RWPE1 (cell line): ENCODE results near the gene MTUS2.

Source experiments
- CTCF ChIA-PET: fragments of 350-600 bp; sonication (Branson Sonifier 250); formaldehyde crosslinking; extraction: SDS; loops from one replicate; lab custom pipeline; 2021; lab: Yijun Ruan, JAX
- POLR2A ChIA-PET: fragments of 400-600 bp; formaldehyde crosslinking; extraction: SDS; loops from one replicate; lab custom pipeline; 2020; ENCODE audit warnings: antibody characterized with exemption; ENCODE audit not compliant: low non-redundant PET; lab: Yijun Ruan, JAX
- DNase-seq: peaks from one replicate; pipeline ENCODE4 v3.0.0; 2012; ENCODE audit warnings: low spot score
- H3K27ac ChIP-seq: fragments of 450-650 bp; 2 replicates; pipeline ENCODE4 v1.5.1; 2017
- TF ChIP-seq, protein P1 (sequence below): fragments of 450-650 bp; conservative IDR thresholded peaks from 2 replicates; pipeline ENCODE4 v1.5.1; 2017; ENCODE audit warnings: low read depth, mild to moderate bottlenecking

The MTUS2 gene

DNA sequence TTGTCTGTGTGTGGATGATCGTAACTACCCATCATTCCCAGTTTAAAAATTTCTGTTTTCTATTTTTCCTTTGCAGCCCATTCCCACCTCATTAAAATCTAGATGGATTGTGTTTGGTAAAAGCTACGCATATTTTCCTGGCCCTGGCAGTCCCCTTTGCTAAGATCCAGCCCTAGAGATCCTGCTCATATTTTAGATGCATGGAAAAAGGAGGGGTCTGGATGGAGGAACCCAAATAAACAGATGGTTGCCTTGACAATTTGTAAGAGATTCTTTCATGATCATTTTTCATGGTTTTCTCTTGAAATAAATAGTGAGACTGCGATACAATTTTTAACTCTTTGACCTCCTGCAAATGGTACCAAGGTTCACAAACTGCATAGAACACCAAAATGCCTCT lies 601.0 kb downstream of the MTUS2 start:
- H3K27ac ChIP-seq: no peak overlapping the region
- no peak for DNase-seq
- ChIA-PET POLR2A (no interaction called here), CTCF (no interaction called here)
- TF ChIP-seq, protein P1, sequence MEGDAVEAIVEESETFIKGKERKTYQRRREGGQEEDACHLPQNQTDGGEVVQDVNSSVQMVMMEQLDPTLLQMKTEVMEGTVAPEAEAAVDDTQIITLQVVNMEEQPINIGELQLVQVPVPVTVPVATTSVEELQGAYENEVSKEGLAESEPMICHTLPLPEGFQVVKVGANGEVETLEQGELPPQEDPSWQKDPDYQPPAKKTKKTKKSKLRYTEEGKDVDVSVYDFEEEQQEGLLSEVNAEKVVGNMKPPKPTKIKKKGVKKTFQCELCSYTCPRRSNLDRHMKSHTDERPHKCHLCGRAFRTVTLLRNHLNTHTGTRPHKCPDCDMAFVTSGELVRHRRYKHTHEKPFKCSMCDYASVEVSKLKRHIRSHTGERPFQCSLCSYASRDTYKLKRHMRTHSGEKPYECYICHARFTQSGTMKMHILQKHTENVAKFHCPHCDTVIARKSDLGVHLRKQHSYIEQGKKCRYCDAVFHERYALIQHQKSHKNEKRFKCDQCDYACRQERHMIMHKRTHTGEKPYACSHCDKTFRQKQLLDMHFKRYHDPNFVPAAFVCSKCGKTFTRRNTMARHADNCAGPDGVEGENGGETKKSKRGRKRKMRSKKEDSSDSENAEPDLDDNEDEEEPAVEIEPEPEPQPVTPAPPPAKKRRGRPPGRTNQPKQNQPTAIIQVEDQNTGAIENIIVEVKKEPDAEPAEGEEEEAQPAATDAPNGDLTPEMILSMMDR: no peak

DNA sequence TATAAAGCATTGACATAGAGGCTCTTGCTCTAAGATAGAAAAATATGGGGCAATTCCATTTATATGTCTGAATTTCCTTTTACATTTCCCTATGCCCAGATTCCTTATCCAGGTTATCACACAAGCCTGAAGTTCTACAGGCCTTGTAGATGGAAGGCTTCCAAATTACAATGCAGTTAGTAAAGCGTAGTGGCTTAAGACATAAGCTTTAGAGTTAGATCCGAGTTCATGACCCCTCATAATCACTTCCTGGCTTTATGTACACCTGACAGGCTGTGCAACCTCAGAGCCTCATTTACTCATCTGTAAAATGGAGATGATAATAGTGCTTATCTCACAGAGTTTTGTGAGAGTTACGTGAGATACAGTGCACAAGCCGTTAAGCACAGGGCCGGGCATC lies 601.9 kb downstream of the MTUS2 start:
- POLR2A ChIA-PET: no interaction called here
- TF ChIP-seq, protein P1: no peak
- H3K27ac ChIP-seq: no peak overlapping the region
- no peak for DNase-seq
- CTCF ChIA-PET: no interaction called here

DNA sequence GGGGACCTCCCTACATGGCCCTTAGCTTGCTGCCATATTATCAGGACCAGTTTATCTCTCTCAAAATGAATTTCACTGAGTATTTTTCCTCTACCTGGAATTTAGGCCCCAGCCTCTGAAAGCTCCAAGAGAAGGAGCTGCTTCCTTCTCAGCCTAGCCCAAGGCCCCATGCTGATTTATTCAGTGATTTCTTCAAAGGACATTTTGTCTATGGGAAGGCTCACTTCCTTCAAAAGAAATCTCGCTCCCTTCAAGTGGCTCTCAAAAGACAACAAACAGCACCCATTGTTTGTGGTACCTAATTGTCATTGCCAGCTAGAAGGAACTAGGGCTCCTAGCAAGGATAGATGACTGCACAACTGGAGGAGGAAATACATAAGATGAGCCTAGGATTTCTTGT lies 602.9 kb downstream of the MTUS2 start:
- TF ChIP-seq, protein P1: no peak
- no peak for DNase-seq
- ChIA-PET CTCF (interaction anchor here (0.7 kb wide), 1 partner anchor 1223 kb away, joined by 4 read pairs; no protein-coding TSS in a partner anchor), POLR2A (no interaction called here)
- H3K27ac ChIP-seq: no peak overlapping the region

DNA sequence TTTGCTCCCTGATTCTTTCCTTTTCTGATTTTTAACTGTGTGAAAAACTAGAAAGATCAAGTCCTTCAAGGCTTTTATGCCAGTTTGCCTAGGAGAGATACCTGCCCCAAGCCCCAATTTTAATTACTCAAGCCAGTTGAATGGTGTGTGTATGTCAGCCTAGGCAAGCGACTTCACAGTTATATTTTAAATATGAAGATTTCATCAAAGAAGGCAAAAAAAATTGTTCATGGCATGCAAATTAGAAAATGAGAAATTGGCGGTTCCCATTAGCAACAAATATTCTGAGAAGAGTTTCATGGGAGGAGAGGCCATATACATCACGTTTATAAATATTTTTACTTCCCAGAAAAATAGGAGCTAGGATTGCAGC lies 607.8 kb downstream of the MTUS2 start:
- TF ChIP-seq, protein P1: no peak
- CTCF ChIA-PET: no interaction called here
- H3K27ac ChIP-seq: peak overlapping the region; percentile 72
- POLR2A ChIA-PET: no interaction called here
- DNase-seq: no peak

DNA sequence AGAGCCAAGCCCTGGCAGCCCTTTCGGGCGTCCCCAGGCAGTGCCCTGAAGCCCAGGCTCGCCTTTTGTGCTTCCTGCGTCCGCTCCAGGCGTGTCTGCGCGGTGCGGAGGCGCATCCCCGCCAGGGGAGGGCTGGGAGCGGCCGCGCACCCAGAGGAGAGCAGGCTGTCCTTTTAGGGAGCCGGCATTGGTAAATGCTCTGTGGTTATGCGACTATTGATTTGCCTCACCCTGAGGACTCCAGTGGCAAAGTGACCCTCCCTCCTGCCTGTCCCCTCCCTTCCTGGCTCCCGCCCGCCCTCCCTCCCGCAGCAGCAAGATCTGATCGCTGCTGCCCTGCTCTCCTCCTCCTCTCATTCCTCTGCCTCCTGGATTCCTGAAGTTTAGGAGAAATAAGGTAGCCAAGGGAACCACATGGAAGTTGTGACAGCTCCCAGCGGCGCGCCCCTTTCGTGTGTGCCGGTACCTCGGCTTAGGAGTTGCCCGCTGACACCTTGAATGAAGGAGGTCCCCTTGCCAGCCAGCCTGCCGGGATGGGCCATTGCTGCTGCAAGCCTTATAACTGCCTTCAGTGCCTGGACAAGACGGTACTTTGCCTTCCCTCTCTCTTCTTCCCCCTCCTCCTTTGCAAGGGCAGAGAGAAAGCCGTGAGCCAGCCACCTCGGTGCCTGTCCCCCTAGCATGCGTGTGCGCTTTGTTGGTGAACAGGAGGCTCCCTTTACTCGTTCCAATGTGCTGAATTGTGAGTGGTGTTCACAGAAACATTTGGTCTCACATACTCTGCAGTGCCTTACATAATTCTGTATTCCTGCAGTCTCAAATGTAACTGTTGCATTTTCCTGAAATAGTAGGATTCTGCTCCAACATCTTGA lies 608.4 kb downstream of the MTUS2 start:
- ChIA-PET CTCF (no interaction called here), POLR2A (no interaction called here)
- peak; percentile 55 for DNase-seq
- TF ChIP-seq, protein P1: no peak
- H3K27ac ChIP-seq: peak overlapping the region; percentile 72

DNA sequence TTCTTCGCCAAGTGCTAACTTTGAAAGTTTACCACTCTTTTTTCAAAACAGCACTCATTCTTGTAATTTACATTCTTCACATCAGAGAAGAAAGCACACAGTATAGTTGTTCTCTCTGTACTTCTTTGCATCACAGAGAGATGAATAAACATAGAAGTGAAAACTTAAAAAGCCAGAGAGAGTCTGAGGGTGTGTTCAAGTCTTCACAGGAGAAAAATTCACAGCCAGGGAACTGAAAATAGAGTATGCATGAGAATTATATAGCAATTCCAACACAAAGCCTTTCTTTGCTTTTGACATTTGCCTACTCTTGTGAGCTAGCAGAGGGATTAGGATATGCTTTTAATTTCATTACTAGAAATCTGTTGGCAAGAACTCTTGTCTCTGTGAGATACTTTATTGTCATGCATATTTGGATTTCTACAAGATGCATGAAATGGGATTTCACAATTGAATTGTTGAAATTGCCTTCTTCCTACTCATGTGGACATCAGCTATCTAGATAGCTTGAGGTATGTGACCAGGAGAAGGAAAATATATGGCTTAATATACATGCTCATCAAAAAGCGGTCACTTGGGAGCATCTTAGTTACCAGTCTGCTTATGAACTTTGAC lies 609.3 kb downstream of the MTUS2 start:
- H3K27ac ChIP-seq: no peak overlapping the region
- ChIA-PET POLR2A (no interaction called here), CTCF (no interaction called here)
- TF ChIP-seq, protein P1: no peak
- no peak for DNase-seq
